Measurements from ENCODE around the gene VASH1.
A peak's percentile ranks its signal among the peaks of the same experiment; 100 is the strongest.

Gene VASH1

DNA sequence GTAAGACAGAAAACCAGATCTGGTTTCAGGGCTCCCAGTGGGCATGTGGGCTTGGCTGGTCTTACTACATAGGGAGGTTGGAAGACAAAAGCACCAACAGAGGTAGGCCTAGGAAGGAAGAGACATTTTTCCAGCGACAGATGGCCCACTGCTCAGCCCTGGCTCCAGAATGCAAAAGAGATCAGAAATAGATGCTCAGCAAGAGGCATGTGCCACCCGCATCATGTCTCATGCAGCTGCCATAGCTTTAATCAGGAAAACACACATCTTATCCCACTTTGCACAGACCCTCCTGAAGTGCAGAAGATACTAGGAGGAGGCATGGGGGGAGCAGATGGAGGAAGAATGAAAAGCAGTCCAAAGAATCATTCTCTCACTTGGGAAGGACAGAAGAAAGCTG lies 25.3 kb downstream of the VASH1 start:
- DNase-seq = no peak

DNA sequence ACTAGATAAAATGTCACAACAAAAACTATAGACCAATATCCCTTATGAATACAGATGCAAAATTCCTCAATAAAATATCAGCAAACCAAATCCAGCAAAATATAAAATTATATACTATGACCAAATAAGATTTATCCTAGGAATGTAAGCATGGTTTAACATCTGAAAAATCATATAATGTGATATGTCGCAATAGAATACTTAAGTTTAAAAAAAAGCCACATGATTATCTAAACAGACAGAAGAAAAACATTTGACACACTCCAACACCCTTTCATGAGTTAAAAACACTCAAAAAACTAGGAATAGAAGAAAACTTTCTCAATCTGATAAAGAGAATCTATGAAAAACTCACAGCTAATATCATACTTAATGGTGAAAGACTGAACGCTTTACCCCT lies 31.2 kb downstream of the VASH1 start:
- no peak for DNase-seq

DNA sequence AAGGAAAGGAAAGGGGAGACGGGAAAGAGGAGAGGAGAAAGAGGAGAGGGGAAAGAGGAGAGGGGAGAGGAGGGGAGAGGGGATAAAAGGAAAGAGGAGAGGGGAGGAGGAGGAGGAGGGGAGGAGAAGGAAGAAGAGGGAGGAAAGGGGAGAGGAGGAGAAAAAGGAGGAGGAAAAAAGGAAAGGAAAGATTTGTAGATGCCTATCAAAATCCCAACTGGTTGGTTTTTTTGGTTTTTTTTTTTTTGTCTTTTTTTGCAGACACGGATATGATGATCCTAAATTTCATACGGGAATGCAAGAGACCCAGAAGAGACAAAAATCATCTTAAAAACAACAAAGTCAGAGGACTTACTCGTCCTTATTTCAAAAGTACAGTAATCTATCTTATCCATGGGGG lies 32.1 kb downstream of the VASH1 start:
- no peak for DNase-seq

DNA sequence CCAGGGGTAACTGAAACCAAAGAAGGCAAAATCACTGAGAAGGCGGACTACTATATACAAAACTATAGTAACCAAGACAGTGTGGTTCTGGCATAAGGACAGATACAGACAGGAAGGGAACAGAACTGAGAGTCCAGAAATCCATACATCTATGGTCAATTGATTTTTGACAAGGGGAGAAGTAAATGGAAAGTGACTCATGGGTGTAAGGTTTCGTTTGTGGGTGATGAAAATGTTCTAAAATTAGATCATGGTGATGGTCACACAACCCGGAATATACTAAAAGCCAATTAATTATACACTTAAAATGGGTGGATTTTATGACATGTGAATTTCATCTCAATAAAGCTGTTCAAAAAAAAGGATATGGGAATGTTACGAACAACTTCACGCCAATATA lies 32.7 kb downstream of the VASH1 start:
- DNase-seq = peak; percentile 45

DNA sequence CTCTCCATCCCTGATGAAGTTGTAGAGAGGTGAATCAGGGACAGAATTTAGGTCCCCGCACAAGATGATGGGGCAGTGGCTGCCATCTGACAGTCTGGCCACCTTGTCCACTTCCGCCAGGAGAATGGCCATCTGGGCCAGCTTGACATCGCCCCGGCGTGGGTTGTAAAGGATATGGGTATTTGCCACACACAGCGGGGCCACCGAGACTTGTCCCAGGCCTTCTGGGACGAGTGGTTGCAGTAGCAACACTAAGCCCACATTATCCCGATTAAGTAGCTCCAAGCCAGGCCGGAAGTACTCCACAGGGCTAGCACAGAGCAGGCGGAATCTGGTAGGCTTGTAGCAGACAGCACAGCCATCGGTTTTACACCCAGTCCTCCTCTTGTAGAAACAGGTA lies 45.2 kb downstream of the VASH1 start:
- no peak for DNase-seq

DNA sequence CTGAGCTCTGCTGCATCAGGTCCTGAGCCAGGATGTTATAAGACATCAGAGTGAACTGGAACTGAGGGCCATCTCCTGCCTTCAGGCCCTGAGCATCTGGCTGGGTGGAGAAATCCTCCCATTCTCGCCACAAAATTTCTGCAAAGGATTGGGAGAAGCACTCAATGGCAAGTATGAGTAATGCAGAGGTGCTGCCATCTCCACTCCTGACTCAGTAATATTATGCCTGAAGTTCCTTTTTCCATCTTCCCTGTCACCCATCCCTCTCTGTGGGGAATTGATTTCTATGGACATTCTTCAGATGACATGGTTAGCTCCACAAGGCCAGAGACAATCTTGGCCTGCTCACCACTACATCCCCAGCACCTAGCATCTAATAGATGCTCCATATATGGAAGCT lies 46.7 kb downstream of the VASH1 start:
- no peak for DNase-seq

DNA sequence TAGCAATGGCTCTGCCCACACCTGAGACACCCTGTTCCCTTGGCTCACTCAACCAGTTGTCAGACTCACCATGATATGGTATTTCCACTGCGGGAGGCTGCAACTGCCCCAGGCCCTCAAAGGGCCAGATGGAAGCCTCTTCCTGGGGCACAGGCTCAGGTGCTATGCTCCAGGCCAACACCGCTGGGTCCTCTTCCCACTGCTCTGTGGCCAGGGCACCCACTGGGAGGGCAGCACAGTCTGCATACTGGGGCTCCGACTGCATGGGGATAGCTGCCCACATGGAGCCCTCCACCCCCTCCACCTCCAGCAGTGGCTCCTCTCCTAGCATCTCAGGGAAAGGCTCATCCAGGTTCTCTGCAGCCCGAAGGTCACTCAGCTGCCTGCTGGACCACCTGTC lies 47.7 kb downstream of the VASH1 start:
- DNase-seq = no peak

DNA sequence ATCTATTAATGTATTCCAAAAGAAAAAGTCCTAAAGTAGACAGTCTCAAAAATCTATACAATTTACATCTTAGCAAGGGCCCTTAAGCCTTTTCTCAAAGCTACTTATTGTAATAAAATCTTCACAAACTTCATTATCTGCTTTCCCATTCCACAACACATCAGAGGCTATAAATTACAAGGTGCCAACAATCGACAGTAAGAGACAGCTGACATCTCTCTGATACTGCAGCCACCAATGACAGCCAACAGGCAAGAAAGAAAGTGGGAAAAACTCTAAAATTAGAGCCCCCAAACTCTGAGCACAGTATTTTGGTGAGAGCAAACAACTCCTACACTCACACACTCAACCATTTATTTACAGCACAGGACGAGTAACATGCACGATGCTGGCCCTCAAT lies 49.3 kb downstream of the VASH1 start:
- no peak for DNase-seq

DNA sequence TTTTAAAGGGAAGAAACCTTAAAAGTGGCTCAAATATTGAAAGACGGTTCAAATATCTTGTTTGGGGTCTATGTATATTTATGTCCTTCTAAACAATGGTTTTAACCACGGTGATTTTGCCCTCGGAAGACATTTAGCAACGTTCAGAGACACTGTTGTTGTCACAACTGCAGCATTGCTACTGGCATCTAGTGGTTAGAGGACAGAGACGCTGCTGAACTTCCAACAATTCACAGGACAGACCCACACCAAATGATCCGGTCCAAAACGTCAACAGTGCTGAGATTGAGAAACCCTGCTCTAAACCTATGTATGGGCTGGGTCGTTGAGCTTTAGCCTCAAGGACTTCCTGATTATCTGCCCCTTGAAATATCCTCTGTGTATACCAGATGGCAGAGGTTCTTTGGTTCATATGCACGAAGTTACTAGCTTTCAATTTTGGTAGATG lies 49.7 kb downstream of the VASH1 start:
- peak; percentile 46 for DNase-seq

DNA sequence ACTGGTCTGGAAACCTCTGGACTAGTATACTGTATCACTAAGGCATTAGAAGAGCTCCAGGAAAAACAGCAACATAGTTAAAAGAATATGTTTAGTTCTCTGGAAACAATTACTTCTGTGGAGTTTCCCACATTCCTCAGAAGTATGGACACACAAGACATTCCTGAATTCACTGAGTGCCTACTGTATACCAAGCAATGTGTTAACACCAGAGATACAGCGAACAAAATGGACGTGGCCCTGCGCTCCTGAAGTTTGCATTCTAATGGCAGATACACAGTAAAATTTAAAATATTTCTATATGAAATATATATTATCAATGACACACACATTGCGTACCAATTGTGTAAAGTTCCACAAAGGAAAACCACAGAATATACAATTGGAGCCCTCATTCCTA lies 50.3 kb downstream of the VASH1 start:
- peak; percentile 31 for DNase-seq

DNA sequence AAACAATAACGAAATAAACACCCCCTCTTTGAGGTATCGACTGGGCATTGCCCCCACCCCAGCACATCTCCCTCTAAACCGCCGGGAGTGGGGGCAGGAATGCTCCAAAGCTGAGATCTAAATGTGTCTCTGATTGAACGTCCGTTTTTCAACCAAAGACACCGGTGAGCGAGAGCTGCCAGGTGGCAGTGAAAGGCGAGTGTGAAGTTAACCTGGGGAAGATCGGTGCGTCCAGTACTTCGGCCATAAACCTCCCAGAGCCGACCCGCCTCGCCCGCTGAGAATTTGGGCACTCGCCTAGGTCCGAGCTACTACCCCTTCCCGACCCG lies 50.8 kb downstream of the VASH1 start:
- DNase-seq = peak; percentile 74

DNA sequence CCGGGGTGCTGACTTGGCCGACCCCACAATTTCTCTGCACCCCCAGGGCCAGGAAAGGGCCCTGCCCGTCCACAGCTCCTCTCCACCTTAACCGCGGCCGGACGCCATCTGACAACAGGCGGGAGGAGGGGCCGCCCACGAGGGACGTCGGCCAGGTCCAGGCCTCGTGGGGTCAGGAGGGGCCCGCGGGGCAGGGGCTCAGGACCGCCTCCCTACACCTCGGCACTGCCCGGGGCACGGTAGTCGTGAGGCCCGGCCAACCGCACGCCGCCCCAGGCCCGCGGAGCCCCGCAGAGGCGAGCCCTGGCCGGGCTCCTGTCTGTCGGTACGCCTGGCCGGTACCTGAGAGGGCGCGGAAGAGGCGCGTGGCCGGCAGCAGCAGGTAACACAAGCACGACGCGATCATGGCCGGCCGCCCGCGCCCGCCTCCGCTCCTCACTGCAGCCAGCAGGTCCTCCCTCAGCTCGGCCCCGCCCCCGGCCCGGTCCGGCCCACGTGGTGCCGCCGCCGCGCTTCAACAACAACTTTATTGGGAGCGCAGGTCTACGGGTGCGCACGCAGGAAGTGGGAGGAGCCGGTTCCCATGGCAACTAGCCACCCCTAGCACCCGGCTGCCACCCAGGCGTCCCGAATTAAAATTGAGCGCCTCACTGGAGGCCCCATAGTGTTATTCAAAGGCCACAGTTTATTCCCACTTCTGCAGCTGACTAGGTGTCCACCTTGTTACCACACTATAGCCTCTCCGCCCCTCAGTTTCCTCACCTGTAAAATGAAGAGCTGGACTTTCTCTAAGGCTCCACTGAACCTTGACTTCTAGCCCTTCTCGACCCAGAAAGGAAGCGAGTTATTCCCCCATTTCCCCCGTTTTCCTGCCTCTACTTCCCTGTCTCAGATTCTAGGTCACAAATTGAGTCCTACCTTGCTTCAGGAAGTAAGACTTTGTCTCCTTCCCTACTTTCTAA lies 51.4 kb downstream of the VASH1 start, which contains the start of gene ANGEL1:
Gene ANGEL1, minus strand, starts transcription at position 461 of the 962 bp plus-strand sequence. Its CDS starts 55 bp downstream, at position 406.
- DNase-seq = peak; percentile 99

DNA sequence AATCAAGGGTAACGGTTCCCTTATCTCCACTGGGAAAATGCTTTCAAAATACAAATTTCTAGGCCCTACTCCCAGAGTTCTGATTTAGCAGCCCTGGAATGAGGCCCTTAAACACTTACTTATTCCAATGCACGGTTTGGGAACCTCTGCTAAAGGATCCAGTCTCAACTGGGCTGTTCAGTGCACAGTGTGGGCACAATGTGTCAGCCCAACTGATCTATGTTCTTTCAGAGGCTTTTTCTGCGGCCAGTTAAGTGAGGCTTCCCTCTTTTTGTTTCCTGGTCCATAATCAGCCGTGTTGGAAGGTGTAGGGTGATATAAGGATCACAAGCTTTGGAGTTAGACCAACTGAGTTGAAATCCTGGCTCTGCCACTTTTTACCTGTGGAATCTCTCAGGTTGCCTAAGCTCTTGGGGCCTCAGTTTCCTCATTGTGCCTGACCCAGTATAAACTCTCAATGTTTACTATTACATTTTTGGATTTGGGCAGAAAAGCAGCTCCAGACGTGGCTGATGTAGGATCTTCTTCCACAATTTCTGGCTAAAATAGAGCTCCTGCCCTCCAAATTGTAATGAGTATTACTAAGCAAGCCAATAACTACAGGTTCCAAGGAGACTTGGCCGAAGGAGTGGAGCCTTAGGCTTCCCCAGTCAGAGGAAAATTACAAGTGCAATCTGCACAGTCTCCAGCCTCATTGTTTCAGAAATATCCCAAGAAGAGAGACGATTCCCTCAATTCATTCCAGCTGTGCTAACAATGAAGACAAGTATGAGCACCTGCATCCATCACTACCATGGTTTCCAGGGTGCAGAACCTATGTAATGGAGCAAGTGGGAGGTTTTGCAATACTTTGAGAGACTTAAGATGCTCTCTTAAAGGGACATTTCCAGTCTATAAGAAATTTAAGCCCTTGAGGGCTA lies 53.7 kb downstream of the VASH1 start:
- no peak for DNase-seq

DNA sequence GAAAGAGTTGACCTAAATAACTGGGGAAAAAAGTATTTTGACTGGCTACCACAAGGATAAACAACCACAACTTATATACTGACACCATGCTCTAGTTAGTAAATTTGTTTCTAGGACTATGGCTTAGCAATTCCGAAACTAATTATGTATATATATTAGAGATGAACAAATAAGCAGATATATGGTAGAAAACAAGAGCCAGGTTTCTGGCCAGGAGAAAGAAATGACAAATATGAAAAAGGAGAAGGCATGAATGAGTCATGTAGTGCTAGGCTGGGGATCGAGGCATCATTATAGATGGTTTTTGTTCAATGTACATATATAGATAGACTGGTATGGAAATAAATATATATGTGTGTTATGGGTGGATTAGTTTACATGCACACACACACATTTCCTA lies 59.4 kb downstream of the VASH1 start:
- DNase-seq = no peak

DNA sequence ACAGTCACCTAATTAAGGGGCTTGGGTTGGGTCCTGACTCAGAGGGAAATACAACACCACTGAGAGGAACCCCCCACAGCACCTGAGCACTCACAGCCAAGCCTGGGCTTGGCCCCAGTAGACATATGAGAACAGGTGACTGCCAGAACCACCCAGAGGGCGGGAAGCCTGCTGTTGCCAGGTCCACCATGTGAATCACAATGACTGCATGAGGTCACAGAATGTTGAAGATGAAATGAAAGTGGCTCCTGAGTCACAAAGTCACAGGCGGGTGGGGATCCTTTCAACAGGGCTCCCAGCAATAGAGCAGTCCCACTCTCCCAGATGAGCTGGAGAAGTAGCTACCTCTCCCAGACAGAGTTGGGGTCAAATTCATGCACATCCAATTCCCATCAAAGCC lies 64.9 kb downstream of the VASH1 start, which contains the start of gene LRRC74A:
Gene LRRC74A, plus strand, starts transcription at position 287 of the 400 bp plus-strand sequence. CDS start 290 bp downstream, outside the sequence.
- DNase-seq = peak; percentile 58

DNA sequence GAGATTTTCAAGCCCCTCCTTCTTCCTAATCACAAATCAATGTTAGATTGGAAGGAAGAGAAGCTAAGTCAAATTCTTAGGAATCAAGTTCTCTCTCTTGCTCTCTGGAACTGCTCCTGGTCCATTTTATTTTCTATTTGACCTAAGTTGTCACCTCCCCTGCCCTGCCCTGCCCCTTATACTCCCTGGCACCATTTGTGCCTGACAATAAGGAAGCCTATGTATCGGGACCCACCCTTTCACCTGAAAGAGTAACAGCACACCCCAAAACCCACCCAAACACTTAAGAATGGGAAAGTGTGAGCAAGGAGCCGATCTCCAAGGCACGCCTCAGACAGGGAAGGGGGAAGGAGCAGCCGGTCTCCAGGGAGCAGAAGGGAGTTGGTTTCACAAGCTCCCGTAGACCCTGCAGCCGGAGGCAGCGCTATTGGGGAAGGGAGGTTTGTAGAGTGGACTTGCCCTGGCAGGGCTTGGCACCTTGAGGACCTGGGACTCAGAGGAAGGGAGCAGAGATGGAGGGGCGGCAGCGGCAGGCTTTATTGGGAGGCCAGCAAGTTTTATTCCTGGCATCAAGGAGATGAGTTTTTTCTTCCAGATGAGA lies 66.5 kb downstream of the VASH1 start:
- no peak for DNase-seq

DNA sequence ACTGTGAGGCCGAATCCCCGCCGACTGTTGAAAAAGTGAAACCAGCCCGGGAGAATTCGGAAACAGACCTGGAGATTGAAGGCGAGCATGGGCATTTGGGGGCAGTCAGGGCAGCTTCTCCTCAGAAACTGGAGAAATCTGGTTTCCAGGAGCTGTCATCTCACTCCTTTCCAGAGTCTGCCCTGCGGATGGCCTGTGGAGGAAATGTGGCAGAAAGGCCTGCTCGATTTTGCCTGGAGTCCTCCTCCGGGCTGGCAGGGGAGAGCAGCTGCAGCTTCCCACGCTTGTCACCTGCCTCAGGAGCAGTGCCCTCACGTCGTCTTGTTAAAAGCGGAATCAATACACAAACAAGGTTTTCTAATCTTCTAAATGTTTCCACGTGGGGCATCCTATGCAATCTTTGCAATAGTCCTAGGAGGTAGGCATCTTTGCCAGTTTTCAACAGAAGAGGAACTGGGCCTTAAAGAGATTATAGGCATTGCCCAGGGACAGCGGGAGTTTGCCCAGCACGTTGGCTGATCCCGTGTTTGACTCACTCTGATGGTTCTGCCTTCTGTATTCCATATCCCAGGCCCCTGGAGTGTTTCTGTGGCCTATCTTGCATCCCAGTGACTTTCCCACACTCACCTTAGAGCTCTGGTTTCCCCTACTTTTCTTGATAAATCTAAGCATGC lies 67.2 kb downstream of the VASH1 start:
- no peak for DNase-seq

DNA sequence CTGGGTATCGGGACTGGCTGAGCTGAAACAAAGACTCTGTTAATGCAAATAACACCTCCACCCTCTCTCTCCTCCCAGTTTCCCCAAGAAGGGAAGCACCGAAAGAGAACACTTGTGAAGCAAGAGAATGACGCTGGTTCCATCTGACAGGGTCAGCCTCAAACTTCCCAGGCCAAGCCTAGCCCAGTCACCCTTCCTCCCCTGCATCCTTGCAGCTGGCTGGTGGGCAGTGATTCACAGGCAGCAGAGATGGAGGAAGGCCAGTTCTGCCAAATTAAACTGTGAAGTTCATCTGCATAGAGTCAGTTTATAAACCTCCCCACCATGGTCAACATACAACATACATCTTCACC lies 67.7 kb downstream of the VASH1 start:
- no peak for DNase-seq

DNA sequence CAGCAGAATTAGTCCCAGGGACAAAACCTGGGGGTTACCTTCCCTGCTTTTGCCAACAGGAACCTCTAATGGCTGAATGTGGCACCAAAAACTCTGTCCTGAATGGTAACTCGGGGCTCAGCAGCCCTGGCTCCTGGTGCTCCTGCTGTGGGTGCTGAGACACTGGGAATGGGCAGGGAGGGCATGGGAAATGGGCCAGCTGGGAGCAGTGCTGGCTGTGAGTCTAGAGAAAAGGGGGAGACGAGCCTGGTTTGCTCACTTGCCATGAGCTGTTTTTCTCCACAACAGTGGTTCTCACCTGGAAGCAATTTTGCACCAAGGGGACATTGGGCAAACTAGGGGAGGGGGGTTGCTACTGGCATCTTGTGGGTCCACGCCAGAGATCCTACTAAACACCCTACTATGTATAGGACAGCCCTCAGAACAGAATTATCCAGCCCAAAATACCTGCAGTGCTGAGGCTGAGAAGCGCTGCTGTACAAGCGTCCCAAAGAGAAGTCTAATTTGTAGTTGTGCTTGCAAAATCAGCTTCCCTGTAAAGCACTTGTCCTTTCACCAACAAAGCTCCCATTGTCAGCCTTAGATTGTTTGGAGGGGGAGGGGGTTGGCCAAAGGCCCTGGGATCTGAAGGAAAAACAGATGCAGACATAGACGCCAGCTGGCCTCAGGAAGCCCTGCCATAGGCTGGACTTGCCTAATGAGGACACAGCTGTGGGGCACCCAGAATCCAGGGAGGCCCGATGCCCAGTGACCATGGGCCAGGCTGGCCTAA lies 68.6 kb downstream of the VASH1 start:
- DNase-seq = peak; percentile 44

DNA sequence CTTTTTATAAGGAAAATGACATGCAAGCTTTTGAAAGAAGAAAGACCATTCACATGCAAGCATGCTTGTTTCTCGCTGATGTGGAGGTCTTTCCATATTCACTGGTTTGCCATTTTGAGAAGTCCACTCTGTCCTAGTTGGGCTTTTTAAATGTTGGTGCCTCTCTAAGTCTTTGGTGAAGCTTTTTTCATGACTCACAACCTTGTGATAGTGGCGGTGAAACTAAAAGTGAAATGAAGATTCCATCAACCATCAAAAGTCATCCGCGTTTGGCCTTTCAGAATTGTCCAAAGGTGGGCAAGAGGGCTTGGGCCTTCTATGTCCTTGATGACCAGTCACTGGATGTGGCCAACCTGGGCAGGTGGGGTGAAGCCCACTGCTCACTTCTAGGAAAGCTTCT lies 69.3 kb downstream of the VASH1 start:
- DNase-seq = no peak

DNA sequence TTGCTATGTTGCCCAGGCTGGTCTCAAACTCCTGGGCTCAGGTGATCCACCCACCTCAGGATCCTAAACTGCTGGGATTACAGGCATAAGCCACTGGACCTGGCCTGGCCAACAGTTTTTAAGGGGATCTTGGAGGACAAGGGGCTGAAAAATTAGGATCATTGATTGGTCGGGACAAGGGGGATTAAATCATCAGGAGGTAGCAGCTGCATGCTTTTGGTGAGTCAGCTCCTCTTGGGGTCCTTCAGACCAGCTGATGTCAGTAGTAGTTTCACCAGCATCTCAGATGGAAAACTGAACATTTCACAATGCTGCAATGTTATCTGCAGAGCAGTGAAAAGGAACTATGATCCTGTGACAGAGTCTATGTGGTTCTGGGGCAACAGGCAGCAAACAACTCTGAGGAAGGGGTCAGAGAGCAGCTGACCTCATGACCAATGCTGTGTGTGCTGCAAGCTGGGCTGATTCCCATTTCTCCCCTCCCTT lies 71.3 kb downstream of the VASH1 start:
- no peak for DNase-seq
